Liver (tissue), 9 donors: ENCODE results near the gene TMEM236. TPM values are rescaled to one million over a fixed set of nuclear protein-coding genes. Genes with fewer than 3 reads are reported as not detected.

Experiments
- DNase-seq: peaks from one replicate; pipeline ENCODE4 v3.0.0-alpha.2; 2017; ENCODE audit warnings: low spot score
- H3K27ac ChIP-seq, 2 donors: one replicate each; pipeline ENCODE4 v1.7.0; 2013; ENCODE audit warnings: inconsistent platforms in 2 of 2, low read length in 2 of 2, control low read depth in 1 of 2, low read depth in 1 of 2, mild to moderate bottlenecking in 1 of 2
- H3K27me3 ChIP-seq, 4 donors: one replicate each; pipeline versions ENCODE4 v1.6.1 to v1.7.0; 2013; ENCODE audit warnings: low read length in 3 of 4, inconsistent platforms in 1 of 4, mild to moderate bottlenecking in 1 of 4, moderate library complexity in 1 of 4; ENCODE audit not compliant: control insufficient read depth in 4 of 4, insufficient read depth in 4 of 4
- H3K36me3 ChIP-seq, 4 donors: one replicate each; pipeline versions ENCODE4 v1.6.1 to v1.7.0; 2013; ENCODE audit warnings: low read length in 3 of 4, mild to moderate bottlenecking in 3 of 4, low read depth in 1 of 4, moderate library complexity in 1 of 4; ENCODE audit not compliant: control insufficient read depth in 4 of 4, insufficient read depth in 3 of 4
- H3K4me1 ChIP-seq, 4 donors: one replicate each; pipeline versions ENCODE4 v1.6.1 to v1.7.0; 2013; ENCODE audit warnings: low read length in 3 of 4, mild to moderate bottlenecking in 3 of 4, moderate library complexity in 1 of 4; ENCODE audit not compliant: control insufficient read depth in 4 of 4, insufficient read depth in 4 of 4
- H3K4me3 ChIP-seq, 3 donors: one replicate each; pipeline versions ENCODE4 v1.6.1 to v1.7.0; 2013; ENCODE audit warnings: low read length in 3 of 3, control low read depth in 1 of 3, low read depth in 1 of 3, mild to moderate bottlenecking in 1 of 3
- H3K9ac ChIP-seq, 2 donors: one replicate each; pipeline ENCODE4 v1.7.0; 2013; ENCODE audit warnings: low read length in 2 of 2, mild to moderate bottlenecking in 2 of 2, moderate library complexity in 2 of 2, control low read depth in 1 of 2, low read depth in 1 of 2
- H3K9me3 ChIP-seq, 4 donors: one replicate each; pipeline versions ENCODE4 v1.6.1 to v1.7.0; 2013; ENCODE audit warnings: low read length in 3 of 4; ENCODE audit not compliant: control insufficient read depth in 4 of 4
- ATF3 ChIP-seq: IDR thresholded peaks from 2 replicates; pipeline ENCODE4 v1.6.1; 2016; ENCODE audit warnings: antibody characterized with exemption
- CTCF ChIP-seq: fragments of 150-350 bp; IDR thresholded peaks from 2 replicates; pipeline ENCODE4 v1.5.1; 2017; ENCODE audit warnings: improper control_type of control experiment, low read depth, low read length; ENCODE audit not compliant: missing input control
- EGR1 ChIP-seq, 2 donors: IDR thresholded peaks; 2 replicates each; pipeline ENCODE4 v1.6.1; 2016 to 2018; ENCODE audit warnings: antibody characterized with exemption in 2 of 2, low read depth in 2 of 2
- FOXA1 ChIP-seq: IDR thresholded peaks from 2 replicates; pipeline ENCODE4 v1.6.1; 2016; ENCODE audit warnings: antibody characterized with exemption
- FOXA2 ChIP-seq: IDR thresholded peaks from 2 replicates; pipeline ENCODE4 v1.6.1; 2016; ENCODE audit warnings: antibody characterized with exemption
- GABPA ChIP-seq, 2 donors: IDR thresholded peaks in 1 of 2; conservative IDR thresholded peaks in 1 of 2; 2 replicates each; pipeline ENCODE4 v1.6.1; 2016; ENCODE audit warnings: antibody characterized with exemption in 2 of 2, mild to moderate bottlenecking in 1 of 2, moderate library complexity in 1 of 2
- HNF4A ChIP-seq, 2 donors: conservative IDR thresholded peaks; 2 replicates each; pipeline ENCODE4 v1.6.1; 2016; ENCODE audit warnings: antibody characterized with exemption in 2 of 2, mild to moderate bottlenecking in 2 of 2
- HNF4G ChIP-seq: IDR thresholded peaks from 2 replicates; pipeline ENCODE4 v1.6.1; 2016; ENCODE audit warnings: antibody characterized with exemption
- JUND ChIP-seq, 2 donors: IDR thresholded peaks; 2 replicates each; pipeline ENCODE4 v1.6.1; 2016; ENCODE audit warnings: antibody characterized with exemption in 2 of 2
- MAX ChIP-seq: IDR thresholded peaks from 2 replicates; pipeline ENCODE4 v1.6.1; 2016; ENCODE audit warnings: antibody characterized with exemption
- NR2F2 ChIP-seq: IDR thresholded peaks from 2 replicates; pipeline ENCODE4 v1.6.1; 2016; ENCODE audit warnings: antibody characterized with exemption
- RAD21 ChIP-seq, 2 donors: IDR thresholded peaks; 2 replicates each; pipeline ENCODE4 v1.6.1; 2016; ENCODE audit warnings: antibody characterized with exemption in 2 of 2, mild to moderate bottlenecking in 2 of 2
- REST ChIP-seq: IDR thresholded peaks from 2 replicates; pipeline ENCODE4 v1.6.1; 2016; ENCODE audit warnings: antibody characterized with exemption, mild to moderate bottlenecking
- RXRA ChIP-seq, 2 donors: IDR thresholded peaks; 2 replicates each; pipeline ENCODE4 v1.6.1; 2017 to 2018; ENCODE audit warnings: antibody characterized with exemption in 2 of 2, mild to moderate bottlenecking in 1 of 2
- SP1 ChIP-seq: IDR thresholded peaks from 2 replicates; pipeline ENCODE4 v1.6.1; 2018; ENCODE audit warnings: antibody characterized with exemption, mild to moderate bottlenecking
- TAF1 ChIP-seq: conservative IDR thresholded peaks from 2 replicates; pipeline ENCODE4 v1.6.1; 2016; ENCODE audit warnings: antibody characterized with exemption, mild to moderate bottlenecking
- YY1 ChIP-seq: IDR thresholded peaks from 2 replicates; pipeline ENCODE4 v1.6.1; 2016; ENCODE audit warnings: antibody characterized with exemption, mild to moderate bottlenecking
- ZBTB33 ChIP-seq: IDR thresholded peaks from 2 replicates; pipeline ENCODE4 v1.6.1; 2016; ENCODE audit warnings: antibody characterized with exemption
- WGBS: extraction: QIAGEN DNeasy Blood & Tissue Kit; methylation state at CpG from one replicate; pipeline ENCODE4 v1.1.7; 2013; 5-methylcytosine and 5-hydroxymethylcytosine counted together
- polyA plus RNA-seq, 2 donors: library from polyadenylated mRNA; stranded (reverse) in 1 of 2; unstranded in 1 of 2; fragments of 200-250 nt in 1 of 2; fragments of >200 nt in 1 of 2; fragmentation: Nextera tagmentation in 1 of 2; extraction: Ambion mirVana in 1 of 2; gene quantifications; one replicate each; pipeline versions ENCODE4 v1.2.1 to v1.2.3, GENCODE V29; 2013 to 2015
- total RNA-seq, 2 donors: library from RNA; depleted of rRNA; stranded (reverse); fragments of >200 nt; gene quantifications; one replicate each; pipeline ENCODE4 v1.2.3, GENCODE V29; 2014
- donor health status: healthy.
- donor health status: healthy.
- donor health status: healthy.
- donor health status: healthy.
- donor health status: healthy.

Gene TMEM236
- total and polyA plus RNA-seq, 4 donors: 0.07 to 0.28 (median 0.12) TPM

GRCh38 chr10:17730667-17731066 is 21.3 kb upstream of the TMEM236 start:
- no peak for TF ChIP-seq FOXA2
- no peak for TF ChIP-seq FOXA1
- TF ChIP-seq REST: no peak
- TF ChIP-seq GABPA (IDR thresholded peaks at IDR 0.05 in 1 of 2, conservative IDR thresholded peaks at IDR 0.05 in 1 of 2): no peak
- TF ChIP-seq MAX: no peak
- TF ChIP-seq HNF4A (conservative IDR thresholded peaks at IDR 0.05): no peak
- TF ChIP-seq TAF1: no peak
- TF ChIP-seq SP1: no peak
- no peak for TF ChIP-seq RAD21 (IDR thresholded peaks at IDR 0.05)
- no peak for TF ChIP-seq HNF4G
- TF ChIP-seq RXRA (IDR thresholded peaks at IDR 0.05): no peak
- no peak for TF ChIP-seq JUND (IDR thresholded peaks at IDR 0.05)
- no peak for TF ChIP-seq YY1
- no peak for TF ChIP-seq EGR1 (IDR thresholded peaks at IDR 0.05; ENCODE audit: low read depth in 2 of 2)
- no peak for TF ChIP-seq ATF3
- no peak for TF ChIP-seq ZBTB33
- TF ChIP-seq NR2F2: no peak
- TF ChIP-seq CTCF: no peak
- Histone ChIP-seq H3K4me3 (no peak overlapping the region), H3K4me1 (no peaks in the 10 kb centered on the region), H3K27ac (no peak overlapping the region), H3K9ac (no peak overlapping the region), H3K27me3 (no peaks in the 10 kb centered on the region), H3K36me3 (no peaks in the 10 kb centered on the region), H3K9me3 (no peaks in the 10 kb centered on the region)
- no peak for DNase-seq
- WGBS: 91% methylated on average over 8 of the region's 8 CpGs
